ENCODE data around the gene LIPM. TPM values are rescaled to one million over a fixed set of nuclear protein-coding genes. Genes with fewer than 3 reads are reported as not detected.

Gene LIPM
- total and polyA plus RNA-seq, 2 of the 13 experiments (the other 11 are each of a cell fraction or from before 2014, with no cell fraction given): not detected

GRCh38 chr10:88792661-88793060 is 9.9 kb upstream of the LIPM start:
- ChIA-PET POLR2A (no interaction called here), CTCF (ENCODE audit: low intra/inter-chr PET ratio, low total read pairs) (interaction anchor here (1.2 to 1.5 kb wide), 2 partner anchors 104 to 228 kb away, joined by 3 to 7 read pairs; no protein-coding TSS in a partner anchor)
- WGBS (ENCODE audit: low lambda C conversion rate): 15% methylated on average over 4 of the region's 4 CpGs
- Histone ChIP-seq H3K27ac (ENCODE audit: extremely low read length, insufficient read depth, low read length) (no peak overlapping the region), H3K4me2 (ENCODE audit: low read depth, low read length) (no peak overlapping the region), H3K4me1 (ENCODE audit: insufficient read depth, low read length) (no peaks in the 10 kb centered on the region), H3K4me3 (replicated peaks in 1 of 3; ENCODE audit: insufficient read depth in 1 of 3, low read depth in 2 of 3, low read length in 3 of 3) (no peak overlapping the region), H3K27me3 (ENCODE audit: control insufficient read depth in 1 of 2, insufficient read depth in 2 of 2, low read length in 2 of 2) (no peaks in the 10 kb centered on the region), H3K9ac (ENCODE audit: insufficient read depth, low read depth, low read length) (no peak overlapping the region), H3K9me3 (ENCODE audit: low read length) (no peaks in the 10 kb centered on the region), H4K20me1 (ENCODE audit: insufficient read depth, low read length) (no peaks in the 10 kb centered on the region), H3K79me2 (ENCODE audit: insufficient read depth, low read length) (no peaks in the 10 kb centered on the region), H3K36me3 (replicated peaks in 1 of 2; ENCODE audit: control insufficient read depth in 1 of 2, insufficient read depth in 2 of 2, low read length in 2 of 2) (no peaks in the 10 kb centered on the region), H2AFZ (ENCODE audit: low read length) (no peak overlapping the region)
- FAIRE-seq (no peak), DNase-seq (ENCODE audit: low spot score) (no peak), ATAC-seq (no peak)
- in situ Hi-C loops (cut with HindIII; ENCODE audit: extremely low pct_ligation_motif_present, low pct_unique_long_range_greater_than_20kb) (no loop called here), intact Hi-C loops (cut with micrococcal nuclease; ENCODE audit: unreplicated experiment) (loop anchor here (1.0 kb wide), 2 partner anchors 104 kb away; no protein-coding TSS in a partner anchor)
- BruUV-seq (replicated peaks): no TSS peak
- TF ChIP-seq PHF8 (CRISPR knock-in tag; IDR thresholded peaks at IDR 0.05) (no peak), SOX6 (IDR thresholded peaks at IDR 0.05) (no peak), SOX6 (CRISPR knock-in tag; IDR thresholded peaks at IDR 0.05) (0 out of 2 replicates have a peak, but pooled peaks have one; percentile 15), SRF (IDR thresholded peaks at IDR 0.05; ENCODE audit: low read depth, low read length) (no peak), SNAPC2 (CRISPR knock-in tag; IDR thresholded peaks at IDR 0.05) (no peak), CREB3 (CRISPR knock-in tag; IDR thresholded peaks at IDR 0.05) (no peak), ZSCAN12 (CRISPR knock-in tag; IDR thresholded peaks at IDR 0.05) (no peak), HMGA1 (CRISPR knock-in tag; conservative IDR thresholded peaks at IDR 0.05) (no peak), ZNF18 (CRISPR knock-in tag; IDR thresholded peaks at IDR 0.05; ENCODE audit: insufficient replicate concordance) (no peak), ZNF546 (CRISPR knock-in tag; conservative IDR thresholded peaks at IDR 0.05) (no peak), ZNF790 (CRISPR knock-in tag; IDR thresholded peaks at IDR 0.05; ENCODE audit: borderline replicate concordance) (no peak), CCDC6 (CRISPR knock-in tag; IDR thresholded peaks at IDR 0.05) (no peak), CCAR2 (optimal IDR thresholded peaks at IDR 0.05; ENCODE audit: low read depth, low read length) (no peak), CEBPB (IDR thresholded peaks at IDR 0.05; ENCODE audit: borderline replicate concordance, low read depth, low read length) (peak; percentile 87), SIX1 (CRISPR knock-in tag; IDR thresholded peaks at IDR 0.05; ENCODE audit: borderline replicate concordance) (no peak), ZNF564 (CRISPR knock-in tag; IDR thresholded peaks at IDR 0.05) (no peak), ZNF713 (CRISPR knock-in tag; IDR thresholded peaks at IDR 0.05) (no peak), CEBPG (CRISPR knock-in tag; IDR thresholded peaks at IDR 0.05) (peak; percentile 11; the same call in 1 of the 2 replicates), MXI1 (IDR thresholded peaks at IDR 0.05; ENCODE audit: borderline replicate concordance, low read depth, low read length) (no peak), ZNF816 (CRISPR knock-in tag; IDR thresholded peaks at IDR 0.05; ENCODE audit: borderline replicate concordance) (no peak), DRAP1 (CRISPR knock-in tag; IDR thresholded peaks at IDR 0.05) (no peak), GMEB2 (CRISPR knock-in tag; IDR thresholded peaks at IDR 0.05; ENCODE audit: low read depth) (no peak)
